ENCODE measurements around the gene RAB11FIP5. TPM values are rescaled to one million over a fixed set of nuclear protein-coding genes. Genes with fewer than 3 reads are reported as not detected.

The RAB11FIP5 gene
- total and polyA plus RNA-seq, 2 of the 4 experiments (the other 2 are of a cell fraction): 21.5 to 34.5 TPM

- intact Hi-C loops (cut with micrococcal nuclease) (no loop called here), in situ Hi-C loops (cut with MboI; ENCODE audit: low sequenced_read_pairs) (no loop called here), dilution Hi-C loops (cut with HindIII; ENCODE audit: low sequenced_read_pairs, unreplicated experiment) (no loop called here)
- no peak overlapping the region for H3K14ac ChIP-seq (replicated peaks; ENCODE audit: low read depth, low read length)
- H3K9me3 ChIP-seq (ENCODE audit: control insufficient read depth, insufficient read depth, low read length): peaks cover 1% of the 10 kb centered on the region; the same call in 1 of the 2 replicates
- H2BK5ac ChIP-seq (ENCODE audit: low read depth, low read length, poor library complexity, severe bottlenecking): no peak overlapping the region
- no peak overlapping the region for H3K27ac ChIP-seq (ENCODE audit: insufficient read depth, low read length)
- WGBS, 2 experiments (ENCODE audit: extremely low coverage in 2 of 2, insufficient read length in 1 of 2): 80% methylated on average over 2 of the region's 6 CpGs; no CpG with 5 or more reads in 1 of the 2 experiments
- ATAC-seq (ENCODE audit: low read depth) (no peak), DNase-seq (no peak)
- no TSS peak for BruUV-seq (replicated peaks)
- H4K91ac ChIP-seq (ENCODE audit: insufficient read depth, low read depth, low read length): no peak overlapping the region
- no peak overlapping the region for H4K8ac ChIP-seq (ENCODE audit: low read depth in 2 of 2, low read length in 2 of 2)
- no peak overlapping the region for H3K18ac ChIP-seq (ENCODE audit: low read depth, low read length)
- no peaks in the 10 kb centered on the region for H3K4me1 ChIP-seq (ENCODE audit: control insufficient read depth, insufficient read depth, low read length)
- no peak for TF ChIP-seq RAD21 (IDR thresholded peaks at IDR 0.05; ENCODE audit: low read length)
- no peak for TF ChIP-seq FOS (IDR thresholded peaks at IDR 0.05; ENCODE audit: low read depth, low read length)
- no peak for TF ChIP-seq BHLHE40 (IDR thresholded peaks at IDR 0.05; ENCODE audit: low read depth, low read length)
- TF ChIP-seq MXI1 (IDR thresholded peaks at IDR 0.05; ENCODE audit: borderline replicate concordance, low read depth, low read length): no peak
- TF ChIP-seq CHD1 (IDR thresholded peaks at IDR 0.05; ENCODE audit: low read depth, low read length): no peak
- TF ChIP-seq POLR2A (IDR thresholded peaks at IDR 0.05; ENCODE audit: low read depth, low read length): no peak
- TF ChIP-seq RFX5 (IDR thresholded peaks at IDR 0.05; ENCODE audit: low read depth, low read length): no peak
- TF ChIP-seq MAZ (IDR thresholded peaks at IDR 0.05; ENCODE audit: borderline replicate concordance, low read depth, low read length): no peak
- no peak for TF ChIP-seq CEBPB (IDR thresholded peaks at IDR 0.05; ENCODE audit: low read depth, low read length)
- no peak overlapping the region for H2AK5ac ChIP-seq (ENCODE audit: low read depth, low read length)
- no peak overlapping the region for H2AFZ ChIP-seq (replicated peaks; ENCODE audit: low read length, poor library complexity)
- no peak overlapping the region for H3K56ac ChIP-seq (ENCODE audit: extremely low read depth, insufficient read depth, low read length)
- no peak overlapping the region for H4K5ac ChIP-seq (ENCODE audit: low read depth, low read length)
- H3K79me1 ChIP-seq (ENCODE audit: low read depth in 1 of 2, low read length in 2 of 2): no peaks in the 10 kb centered on the region
- H2BK20ac ChIP-seq (ENCODE audit: low read depth, low read length): no peak overlapping the region
- H3K27me3 ChIP-seq (ENCODE audit: control insufficient read depth, insufficient read depth, low read length): peaks cover 17% of the 10 kb centered on the region
- no peaks in the 10 kb centered on the region for H3K36me3 ChIP-seq (ENCODE audit: control insufficient read depth, insufficient read depth, low read length)
- no peak overlapping the region for H3K4me3 ChIP-seq (ENCODE audit: insufficient read depth, low read depth, low read length)
- no peak overlapping the region for H3K23ac ChIP-seq (ENCODE audit: low read depth, low read length)
- no peaks in the 10 kb centered on the region for H3K9me1 ChIP-seq (ENCODE audit: insufficient read depth, low read length)
- H3K4me2 ChIP-seq (ENCODE audit: low read depth, low read length): no peak overlapping the region
- H3K4ac ChIP-seq (ENCODE audit: low read depth, low read length): no peak overlapping the region
- ChIA-PET POLR2A (ENCODE audit: unreplicated experiment) (no interaction called here), CTCF (no interaction called here)
- no peak overlapping the region for H2BK15ac ChIP-seq (ENCODE audit: low read depth, low read length)
- H2BK120ac ChIP-seq (ENCODE audit: low read depth, low read length): no peak overlapping the region
- H3K9ac ChIP-seq (ENCODE audit: low read depth, low read length): no peak overlapping the region
- no peaks in the 10 kb centered on the region for H4K20me1 ChIP-seq (ENCODE audit: insufficient read depth, low read length)
- H2AK9ac ChIP-seq (replicated peaks; ENCODE audit: low read depth, low read length, poor library complexity): no peak overlapping the region
Measured at GRCh38 chr2:73128841-73129535, 16.2 kb upstream of the RAB11FIP5 start.
